ENCODE data around the gene STK16.

Gene STK16

GRCh38 chr2:219207134-219207883 is 38.0 kb upstream of the STK16 start:
- H3K4me3 ChIP-seq (ENCODE audit: low read length): peak overlapping the region; percentile 46
- no peak overlapping the region for H4K5ac ChIP-seq (ENCODE audit: low read length)
- H2AK5ac ChIP-seq (ENCODE audit: low read length): no peak overlapping the region
- H3K23ac ChIP-seq (ENCODE audit: low read length): no peak overlapping the region
- H3K79me2 ChIP-seq (ENCODE audit: control insufficient read depth, insufficient read depth, low read length): no peaks in the 10 kb centered on the region
- no peaks in the 10 kb centered on the region for H3K27me3 ChIP-seq (ENCODE audit: insufficient read depth, low read length, poor library complexity)
- DNase-seq: peak; percentile 20
- peak overlapping the region; percentile 70 for H3K9ac ChIP-seq (ENCODE audit: low read length)
- H3K18ac ChIP-seq (ENCODE audit: low read length): no peak overlapping the region
- H3K36me3 ChIP-seq (ENCODE audit: control insufficient read depth, insufficient read depth, low read length): peaks cover 2% of the 10 kb centered on the region
- no peaks in the 10 kb centered on the region for H3K79me1 ChIP-seq (ENCODE audit: low read length)
- peak overlapping the region; percentile 88 for H3K56ac ChIP-seq (ENCODE audit: low read length)
- H3K27ac ChIP-seq (ENCODE audit: low read depth, low read length): no peak overlapping the region
- WGBS (ENCODE audit: extremely low coverage, insufficient coverage, low lambda C conversion rate): no CpG with 5 or more reads among the region's 22 CpGs
- no peak overlapping the region for H3K4ac ChIP-seq (ENCODE audit: low read depth, low read length)
- peaks cover 4% of the 10 kb centered on the region for H3K4me1 ChIP-seq (ENCODE audit: control insufficient read depth, low read depth, low read length)
- no peak overlapping the region for H2BK15ac ChIP-seq (replicated peaks; ENCODE audit: low read depth)
- H3K4me2 ChIP-seq (ENCODE audit: low read length): peak overlapping the region; percentile 91
- no peak overlapping the region for H2BK5ac ChIP-seq (ENCODE audit: low read length)
- no peak overlapping the region for H4K8ac ChIP-seq (ENCODE audit: low read depth, low read length)
- H2BK120ac ChIP-seq (ENCODE audit: low read depth, low read length): no peak overlapping the region

- no peak overlapping the region for H3K9ac ChIP-seq (ENCODE audit: low read length)
- H4K5ac ChIP-seq (ENCODE audit: low read length): no peak overlapping the region
- no peak overlapping the region for H3K4me3 ChIP-seq (ENCODE audit: low read length)
- no peaks in the 10 kb centered on the region for H3K27me3 ChIP-seq (ENCODE audit: insufficient read depth, low read length, poor library complexity)
- no peak overlapping the region for H3K23ac ChIP-seq (ENCODE audit: low read length)
- no peak overlapping the region for H2BK5ac ChIP-seq (ENCODE audit: low read length)
- H2BK15ac ChIP-seq (replicated peaks; ENCODE audit: low read depth): no peak overlapping the region
- no peak overlapping the region for H2BK120ac ChIP-seq (ENCODE audit: low read depth, low read length)
- WGBS (ENCODE audit: extremely low coverage, insufficient coverage, low lambda C conversion rate): no CpG with 5 or more reads among the region's 17 CpGs
- no peak overlapping the region for H2AK5ac ChIP-seq (ENCODE audit: low read length)
- H3K36me3 ChIP-seq (ENCODE audit: control insufficient read depth, insufficient read depth, low read length): peaks cover 2% of the 10 kb centered on the region
- no peak overlapping the region for H3K4me2 ChIP-seq (ENCODE audit: low read length)
- H3K56ac ChIP-seq (ENCODE audit: low read length): no peak overlapping the region
- H3K4me1 ChIP-seq (ENCODE audit: control insufficient read depth, low read depth, low read length): peaks cover 4% of the 10 kb centered on the region
- H3K79me1 ChIP-seq (ENCODE audit: low read length): no peaks in the 10 kb centered on the region
- no peak overlapping the region for H4K8ac ChIP-seq (ENCODE audit: low read depth, low read length)
- no peak overlapping the region for H3K18ac ChIP-seq (ENCODE audit: low read length)
- H3K27ac ChIP-seq (ENCODE audit: low read depth, low read length): no peak overlapping the region
- no peaks in the 10 kb centered on the region for H3K79me2 ChIP-seq (ENCODE audit: control insufficient read depth, insufficient read depth, low read length)
- DNase-seq: no peak
- H3K4ac ChIP-seq (ENCODE audit: low read depth, low read length): no peak overlapping the region
Measured at GRCh38 chr2:219207884-219208740, 37.2 kb upstream of the STK16 start.

GRCh38 chr2:219209236-219210195 is 35.8 kb upstream of the STK16 start:
- Histone ChIP-seq H4K8ac (ENCODE audit: low read depth, low read length) (no peak overlapping the region), H3K4me3 (ENCODE audit: low read length) (no peak overlapping the region), H3K23ac (ENCODE audit: low read length) (no peak overlapping the region), H3K27me3 (ENCODE audit: insufficient read depth, low read length, poor library complexity) (no peaks in the 10 kb centered on the region), H3K18ac (ENCODE audit: low read length) (no peak overlapping the region), H3K27ac (ENCODE audit: low read depth, low read length) (no peak overlapping the region), H3K4ac (ENCODE audit: low read depth, low read length) (no peak overlapping the region), H3K4me1 (ENCODE audit: control insufficient read depth, low read depth, low read length) (peaks cover 4% of the 10 kb centered on the region), H3K79me1 (ENCODE audit: low read length) (no peaks in the 10 kb centered on the region), H3K9ac (ENCODE audit: low read length) (no peak overlapping the region), H3K4me2 (ENCODE audit: low read length) (no peak overlapping the region), H3K56ac (ENCODE audit: low read length) (no peak overlapping the region), H2AK5ac (ENCODE audit: low read length) (no peak overlapping the region), H2BK120ac (ENCODE audit: low read depth, low read length) (no peak overlapping the region), H2BK15ac (replicated peaks; ENCODE audit: low read depth) (no peak overlapping the region), H3K79me2 (ENCODE audit: control insufficient read depth, insufficient read depth, low read length) (no peaks in the 10 kb centered on the region), H2BK5ac (ENCODE audit: low read length) (no peak overlapping the region), H4K5ac (ENCODE audit: low read length) (no peak overlapping the region), H3K36me3 (ENCODE audit: control insufficient read depth, insufficient read depth, low read length) (peaks cover 4% of the 10 kb centered on the region)
- no peak for DNase-seq
- no CpG with 5 or more reads among the region's 18 CpGs for WGBS (ENCODE audit: extremely low coverage, insufficient coverage, low lambda C conversion rate)

GRCh38 chr2:219210196-219210885 is 34.9 kb upstream of the STK16 start:
- Histone ChIP-seq H3K56ac (ENCODE audit: low read length) (no peak overlapping the region), H3K79me1 (ENCODE audit: low read length) (no peaks in the 10 kb centered on the region), H3K36me3 (ENCODE audit: control insufficient read depth, insufficient read depth, low read length) (peaks cover 4% of the 10 kb centered on the region), H4K8ac (ENCODE audit: low read depth, low read length) (no peak overlapping the region), H3K27me3 (ENCODE audit: insufficient read depth, low read length, poor library complexity) (no peaks in the 10 kb centered on the region), H2BK5ac (ENCODE audit: low read length) (no peak overlapping the region), H3K4me1 (ENCODE audit: control insufficient read depth, low read depth, low read length) (peaks cover 4% of the 10 kb centered on the region), H3K4me2 (ENCODE audit: low read length) (no peak overlapping the region), H4K5ac (ENCODE audit: low read length) (no peak overlapping the region), H2BK120ac (ENCODE audit: low read depth, low read length) (no peak overlapping the region), H3K27ac (ENCODE audit: low read depth, low read length) (no peak overlapping the region), H3K79me2 (ENCODE audit: control insufficient read depth, insufficient read depth, low read length) (no peaks in the 10 kb centered on the region), H3K23ac (ENCODE audit: low read length) (no peak overlapping the region), H3K9ac (ENCODE audit: low read length) (no peak overlapping the region), H3K4ac (ENCODE audit: low read depth, low read length) (no peak overlapping the region), H2AK5ac (ENCODE audit: low read length) (no peak overlapping the region), H2BK15ac (replicated peaks; ENCODE audit: low read depth) (no peak overlapping the region), H3K18ac (ENCODE audit: low read length) (no peak overlapping the region), H3K4me3 (ENCODE audit: low read length) (no peak overlapping the region)
- WGBS (ENCODE audit: extremely low coverage, insufficient coverage, low lambda C conversion rate): no CpG with 5 or more reads among the region's 24 CpGs
- DNase-seq: no peak

GRCh38 chr2:219210886-219211362 is 34.4 kb upstream of the STK16 start:
- WGBS (ENCODE audit: extremely low coverage, insufficient coverage, low lambda C conversion rate): no CpG with 5 or more reads among the region's 9 CpGs
- Histone ChIP-seq H3K4me3 (ENCODE audit: low read length) (no peak overlapping the region), H4K8ac (ENCODE audit: low read depth, low read length) (no peak overlapping the region), H2BK120ac (ENCODE audit: low read depth, low read length) (no peak overlapping the region), H3K36me3 (ENCODE audit: control insufficient read depth, insufficient read depth, low read length) (peaks cover 4% of the 10 kb centered on the region), H3K4me1 (ENCODE audit: control insufficient read depth, low read depth, low read length) (peaks cover 4% of the 10 kb centered on the region), H3K79me2 (ENCODE audit: control insufficient read depth, insufficient read depth, low read length) (no peaks in the 10 kb centered on the region), H2BK5ac (ENCODE audit: low read length) (no peak overlapping the region), H3K56ac (ENCODE audit: low read length) (no peak overlapping the region), H3K27me3 (ENCODE audit: insufficient read depth, low read length, poor library complexity) (no peaks in the 10 kb centered on the region), H3K23ac (ENCODE audit: low read length) (no peak overlapping the region), H3K27ac (ENCODE audit: low read depth, low read length) (no peak overlapping the region), H2BK15ac (replicated peaks; ENCODE audit: low read depth) (no peak overlapping the region), H3K4me2 (ENCODE audit: low read length) (no peak overlapping the region), H3K79me1 (ENCODE audit: low read length) (peaks cover 1% of the 10 kb centered on the region), H4K5ac (ENCODE audit: low read length) (no peak overlapping the region), H3K18ac (ENCODE audit: low read length) (no peak overlapping the region), H3K4ac (ENCODE audit: low read depth, low read length) (no peak overlapping the region), H2AK5ac (ENCODE audit: low read length) (no peak overlapping the region), H3K9ac (ENCODE audit: low read length) (no peak overlapping the region)
- peak; percentile 33 for DNase-seq

Data from mesendoderm (in vitro differentiated cells).